Retina (tissue), 1 donor: ENCODE results near the gene DCLK1.
"Not testable (repeated sequence)": the region's sequence is repeated elsewhere in the genome, so short reads cannot be mapped to it uniquely, and the experiment has no call there.

Experiments used
- DNase-seq: peaks from one replicate; pipeline ENCODE4 v3.0.0-alpha.2; 2016

Gene DCLK1

DNA sequence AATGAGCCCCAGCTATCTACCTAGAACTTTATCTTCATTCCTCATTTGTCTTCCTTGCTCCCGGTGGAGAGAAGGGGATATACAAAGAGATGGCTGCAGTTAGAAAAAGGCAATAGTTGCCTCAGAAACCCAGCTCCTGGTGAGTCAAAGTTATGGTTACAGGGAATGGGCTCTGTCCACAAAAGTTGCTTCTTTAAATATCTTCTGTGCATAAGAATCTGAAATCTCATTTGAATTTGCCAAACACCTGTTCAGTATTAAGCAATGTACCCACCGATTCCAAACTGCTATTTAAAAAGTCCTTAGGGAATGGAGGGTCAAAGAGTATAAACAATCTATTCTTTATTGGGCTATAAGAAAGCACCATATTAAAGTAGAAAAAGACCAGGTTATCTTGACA, 48.4 kb downstream of the DCLK1 start:
- no peak for DNase-seq

DNA sequence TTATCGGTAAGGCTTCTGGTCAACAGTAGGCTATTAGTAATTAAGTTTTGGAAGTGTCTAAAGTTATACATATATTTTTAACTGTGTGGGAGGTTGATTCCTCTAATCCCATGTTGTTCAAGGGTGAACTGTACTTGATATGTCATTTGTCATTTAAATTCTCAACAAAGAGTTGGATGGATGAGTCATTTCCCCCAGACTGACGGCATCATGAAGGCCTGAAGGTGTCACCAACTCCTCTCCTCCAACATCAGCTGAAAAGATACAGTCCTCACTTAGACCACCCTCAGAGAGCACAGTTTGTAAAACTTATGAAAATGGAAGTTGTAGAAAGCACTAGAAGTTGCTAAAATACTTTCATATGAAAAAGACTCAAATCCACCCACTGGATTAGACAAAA, 48.8 kb downstream of the DCLK1 start:
- DNase-seq, result no peak

DNA sequence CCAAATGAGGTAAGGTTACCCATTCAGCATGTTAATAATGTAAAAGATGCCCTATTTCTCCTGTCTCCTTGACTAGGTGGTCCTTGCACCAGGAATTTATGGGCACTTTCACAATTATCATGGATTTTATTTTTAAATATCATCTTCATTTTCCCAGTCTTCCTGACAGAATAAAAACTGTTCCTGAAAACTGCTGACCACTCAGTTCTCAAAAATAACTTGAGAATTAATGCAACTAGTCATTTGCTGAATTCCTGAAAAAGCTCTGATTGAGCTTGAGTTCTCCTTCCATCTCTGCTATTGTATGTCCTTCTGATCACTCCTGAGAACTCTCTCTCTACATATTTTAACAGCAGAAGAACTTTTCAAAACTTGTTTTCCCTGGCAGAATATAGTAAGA, 55.0 kb downstream of the DCLK1 start:
- no peak for DNase-seq

DNA sequence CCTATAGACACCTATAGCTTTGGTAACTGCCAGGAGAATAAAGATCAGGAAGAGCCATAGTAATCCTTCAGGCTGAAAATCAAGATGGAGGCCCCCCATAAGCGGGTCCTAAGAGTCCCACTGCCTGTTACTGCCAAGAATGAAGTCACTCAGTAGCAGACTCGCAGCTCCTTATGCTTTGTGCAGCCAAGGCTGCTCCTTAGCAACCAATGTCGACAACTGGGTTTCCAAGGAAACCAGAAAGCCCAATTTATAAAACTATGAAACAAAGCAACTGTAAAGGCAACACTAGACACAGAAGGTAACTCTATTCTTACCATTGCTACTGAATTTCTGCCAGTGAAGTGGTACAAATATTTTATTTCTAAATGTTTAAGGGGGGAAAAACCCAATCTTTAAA, 56.5 kb downstream of the DCLK1 start:
- DNase-seq, result peak; percentile 33

DNA sequence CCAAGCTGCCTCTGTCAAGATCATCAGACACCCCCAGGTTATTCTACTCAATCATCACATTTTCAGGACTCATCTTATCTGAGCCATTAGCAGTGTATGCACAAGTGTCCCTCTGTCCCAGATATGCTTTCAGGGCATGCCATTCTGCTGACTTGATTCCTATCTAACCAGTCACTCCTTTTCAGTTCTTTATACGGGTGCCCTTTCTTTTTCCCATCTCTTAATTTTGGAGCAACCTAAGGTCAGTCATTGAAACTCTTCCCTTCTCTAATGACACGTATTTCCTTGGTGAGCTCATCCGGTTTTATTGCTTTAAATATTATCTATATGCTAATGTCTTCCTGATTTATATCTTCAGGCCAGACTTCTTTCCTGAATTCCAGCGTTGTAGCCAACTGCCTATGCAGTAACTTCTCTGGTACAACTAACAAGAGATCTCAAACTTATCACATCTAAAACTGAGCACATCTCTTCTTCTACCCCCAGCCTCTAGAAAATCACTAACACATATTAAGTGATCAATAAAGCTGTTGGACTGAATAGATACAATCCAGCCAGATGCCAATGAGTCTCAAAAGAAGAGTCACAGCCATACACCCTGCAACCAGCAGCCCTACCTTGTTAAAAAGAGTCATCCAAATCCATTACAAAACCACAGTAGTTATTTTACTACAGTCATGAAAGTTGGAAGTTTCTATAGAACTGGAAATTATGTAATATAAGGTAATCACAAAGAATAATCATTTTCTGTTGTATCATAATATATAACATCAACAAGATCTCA, 58.8 kb downstream of the DCLK1 start:
- DNase-seq, result no peak

DNA sequence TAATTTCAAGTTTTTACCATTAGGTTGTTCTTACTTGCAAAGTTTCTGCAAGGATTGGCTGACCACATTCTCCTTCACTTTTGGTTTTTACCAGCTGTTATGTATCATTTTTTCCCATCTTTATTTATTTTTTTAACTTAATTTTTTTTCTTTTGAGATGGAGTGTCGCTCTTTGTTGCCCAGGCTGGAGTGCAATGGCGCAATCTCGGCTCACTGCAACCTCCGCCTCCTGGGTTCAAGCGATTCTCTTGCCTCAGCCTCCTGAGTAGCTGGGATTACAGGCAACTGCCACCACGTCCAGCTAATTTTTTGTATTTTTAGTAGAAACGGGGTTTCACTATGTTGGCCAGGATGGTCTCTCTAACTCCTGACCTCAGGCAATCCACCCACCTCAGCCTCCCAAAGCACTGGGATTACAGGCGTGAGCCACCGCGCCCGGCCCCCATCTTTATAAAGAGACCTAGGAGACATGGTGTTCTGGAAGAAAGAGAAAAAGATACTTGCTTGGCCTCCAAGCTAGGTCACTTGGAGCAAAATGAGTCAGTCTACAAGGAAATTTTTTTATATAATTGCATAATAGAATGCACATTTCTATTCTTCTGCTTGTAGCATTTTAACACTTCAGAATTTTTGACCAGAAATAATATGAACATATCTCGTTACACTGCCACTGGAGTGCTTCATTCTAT, 60.5 kb downstream of the DCLK1 start:
- DNase-seq, result not testable (repeated sequence)

DNA sequence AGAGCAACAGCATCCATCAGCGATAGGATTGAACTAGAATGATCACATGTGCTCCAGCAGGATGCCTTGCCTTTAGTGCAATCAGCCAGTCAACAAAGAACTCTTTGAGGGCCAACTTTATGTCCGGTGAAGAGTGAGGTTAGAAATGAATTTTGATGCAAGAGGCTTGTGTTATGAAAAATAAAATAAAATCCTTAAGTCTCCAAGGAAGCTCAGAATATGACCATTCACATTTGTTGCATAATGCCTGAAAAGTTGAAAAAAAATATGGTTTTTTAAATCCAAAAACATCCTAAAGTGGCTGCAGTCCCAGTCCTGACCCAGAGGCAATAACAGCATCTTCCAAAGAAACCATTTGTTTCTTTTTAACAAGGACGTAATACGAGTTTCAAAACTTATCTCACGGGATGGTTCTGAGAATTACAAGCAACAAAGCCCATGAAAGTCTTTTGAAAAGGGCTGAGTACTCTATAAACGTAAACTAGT, 61.3 kb downstream of the DCLK1 start:
- DNase-seq, result no peak

DNA sequence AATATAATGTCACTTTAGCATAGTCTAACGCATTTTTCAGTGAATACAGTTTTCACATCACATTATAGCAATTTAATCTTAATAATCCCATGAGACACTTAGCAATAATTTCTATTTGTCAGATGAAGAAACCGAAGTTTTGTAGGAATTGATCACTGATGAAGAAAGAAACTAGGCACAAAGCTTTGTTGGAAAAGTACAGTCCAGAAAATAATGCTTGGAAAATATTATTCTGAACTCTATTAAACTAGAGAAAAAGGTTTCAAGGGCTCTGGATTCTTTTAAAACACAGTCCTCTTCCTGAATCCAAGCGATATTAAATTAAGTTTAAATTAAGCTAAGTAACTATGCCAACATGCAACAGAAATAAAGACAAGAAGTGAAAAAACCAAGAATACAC, 62.2 kb downstream of the DCLK1 start:
- DNase-seq, result no peak

DNA sequence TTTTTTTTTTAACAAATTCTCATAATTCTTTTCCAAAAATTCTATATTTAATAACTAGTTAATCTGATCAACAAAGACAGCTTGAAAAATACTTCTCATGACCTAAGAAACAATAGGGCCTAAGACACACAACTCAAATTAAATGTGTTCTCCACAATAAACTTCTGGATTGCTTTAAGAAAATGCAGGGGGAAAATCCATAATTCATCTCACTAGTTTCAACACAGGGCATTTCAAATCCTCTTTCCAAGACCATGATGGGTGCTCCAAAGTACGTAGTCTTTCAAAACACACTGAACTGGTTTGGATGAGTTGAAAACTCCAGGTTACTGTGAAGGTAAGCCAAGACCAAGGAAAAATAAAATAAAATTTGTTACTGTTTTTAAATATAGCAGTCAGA, 62.6 kb downstream of the DCLK1 start:
- no peak for DNase-seq

DNA sequence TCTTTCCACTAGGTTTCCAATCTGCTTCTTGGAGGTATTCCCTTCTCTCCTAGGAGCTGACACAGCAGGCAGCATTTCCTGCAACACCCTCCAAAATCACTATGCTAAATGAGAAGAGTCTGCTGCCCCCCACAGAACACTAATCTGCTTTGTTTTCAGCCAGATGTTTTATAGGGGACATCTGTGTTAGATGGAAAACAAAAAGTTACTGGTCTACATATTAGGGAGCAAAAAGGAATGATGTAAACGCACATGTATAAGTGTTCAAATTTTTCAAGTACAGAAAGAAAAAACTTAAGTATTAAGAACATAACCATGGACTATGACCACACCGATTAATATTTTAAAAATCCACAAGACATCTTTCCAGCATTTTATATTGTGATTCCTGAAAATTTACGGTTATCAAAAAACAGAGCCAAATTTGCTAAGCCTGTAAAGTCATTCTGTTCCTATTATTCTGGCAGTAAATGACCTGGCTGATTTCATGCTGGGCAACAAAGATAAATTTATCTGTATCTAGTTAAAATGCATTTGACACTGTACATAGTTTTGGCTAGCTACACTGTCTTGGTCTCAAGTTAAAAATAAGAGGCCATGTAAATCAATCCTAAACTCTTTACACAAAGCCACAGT, 63.3 kb downstream of the DCLK1 start:
- no peak for DNase-seq

DNA sequence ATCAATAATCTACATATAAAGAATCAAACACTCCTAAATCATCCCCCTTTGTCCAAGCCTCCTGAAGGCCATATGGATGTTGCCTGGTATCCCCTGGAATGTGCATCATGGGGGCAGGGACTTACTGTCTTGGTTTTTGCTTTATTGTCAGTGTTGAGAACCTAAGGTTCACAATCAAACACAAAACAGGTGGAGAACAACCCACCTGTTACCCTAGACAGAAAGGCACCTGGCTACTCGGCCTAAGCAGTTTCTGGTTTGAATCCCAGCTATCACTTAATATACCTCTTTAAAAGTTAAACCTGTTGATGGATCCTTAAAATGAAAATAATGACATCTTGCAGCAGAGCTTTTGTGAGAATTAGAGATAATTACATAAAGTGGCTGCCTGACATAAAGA, 68.9 kb downstream of the DCLK1 start:
- DNase-seq, result no peak

DNA sequence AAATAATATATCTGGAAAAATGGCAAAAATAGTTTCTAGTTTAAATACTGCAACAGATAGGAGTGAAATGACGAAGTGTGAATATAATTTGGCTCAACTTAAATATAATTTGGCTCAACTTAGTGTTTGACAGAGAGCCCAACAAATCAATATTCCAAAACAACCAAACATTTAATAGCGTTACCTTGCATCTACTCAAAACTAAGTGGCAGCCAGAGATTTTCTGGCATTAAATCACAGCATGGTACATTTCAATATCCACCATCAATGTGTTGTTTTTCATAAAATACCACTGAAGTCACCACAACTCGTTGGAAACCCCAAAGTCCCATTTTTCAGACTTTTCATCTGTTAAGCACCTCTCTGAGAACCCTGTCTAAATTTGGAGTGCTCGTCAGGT, 69.6 kb downstream of the DCLK1 start:
- no peak for DNase-seq

DNA sequence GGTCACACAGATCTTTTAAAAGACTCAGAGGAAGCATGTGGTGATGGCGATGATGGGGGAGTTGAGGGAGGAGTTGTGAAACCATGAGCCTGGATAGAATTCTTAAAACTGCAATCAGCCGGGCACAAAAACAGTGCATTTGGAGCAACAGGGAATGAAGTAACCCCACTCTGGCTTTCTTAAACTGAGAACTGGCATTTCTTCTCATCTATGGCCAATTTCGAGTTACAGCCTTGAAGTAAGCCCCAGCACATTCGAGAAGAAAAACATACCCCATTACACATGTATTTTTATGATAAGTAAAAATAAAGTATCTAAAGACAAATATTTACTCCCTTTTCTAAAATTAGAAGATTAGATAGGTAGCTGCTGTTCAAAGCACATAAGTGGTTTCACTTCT, 70.1 kb downstream of the DCLK1 start:
- DNase-seq, result no peak

DNA sequence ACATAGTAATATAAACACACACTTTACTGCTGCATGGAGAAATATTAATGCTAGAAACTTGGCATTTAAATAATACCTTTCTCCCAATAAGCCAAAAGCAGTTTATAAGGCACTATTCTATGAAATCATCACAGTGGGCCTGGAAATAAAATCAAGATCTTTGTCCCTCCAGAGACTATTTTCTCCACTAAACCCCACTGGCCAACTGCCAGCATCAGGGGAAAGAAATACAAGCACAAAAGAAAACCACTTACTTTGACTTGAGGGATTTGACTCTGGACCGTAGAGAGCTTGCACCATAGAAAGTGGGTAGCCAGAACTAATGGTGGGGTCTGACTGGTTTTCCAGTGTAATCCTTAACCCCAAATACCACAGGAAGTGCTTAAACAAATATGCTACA, 71.9 kb downstream of the DCLK1 start:
- no peak for DNase-seq

DNA sequence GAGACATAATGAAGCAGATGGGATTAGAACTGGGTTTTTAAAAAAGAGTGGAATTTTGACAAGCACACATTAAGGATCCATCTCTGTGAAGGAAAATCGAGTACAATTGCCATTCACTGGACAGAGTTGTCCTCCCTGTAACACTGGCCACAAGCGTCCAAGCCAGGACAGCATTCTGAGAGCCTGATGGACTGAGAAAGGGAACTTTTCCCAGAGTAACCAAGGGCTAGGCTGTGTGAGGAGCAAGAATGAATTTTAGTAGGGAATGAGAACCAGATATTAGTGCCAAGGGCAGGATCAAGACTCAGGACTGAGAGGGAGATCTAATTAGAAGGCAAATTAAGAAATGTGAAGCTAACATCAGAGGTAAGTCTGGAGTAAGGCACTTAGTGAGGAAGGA, 73.1 kb downstream of the DCLK1 start:
- no peak for DNase-seq

DNA sequence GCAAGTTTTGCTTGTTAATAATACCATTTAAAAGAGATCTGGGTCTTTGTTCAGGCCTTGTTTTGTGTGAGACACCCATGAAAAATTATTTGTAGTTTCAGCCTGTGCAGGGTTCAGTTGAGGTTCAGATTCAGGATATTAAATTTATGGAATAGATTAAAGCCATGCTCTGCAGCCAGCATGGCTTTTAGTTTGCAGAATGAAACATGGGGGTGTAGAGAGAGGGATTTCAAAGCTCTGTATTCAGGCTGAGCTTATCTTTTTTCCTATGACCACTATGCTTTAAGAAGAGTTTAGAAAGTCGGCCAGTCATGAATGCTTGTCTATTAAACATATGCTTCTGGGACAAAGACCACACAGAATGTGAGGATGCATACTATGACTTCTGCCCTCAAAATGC, 73.6 kb downstream of the DCLK1 start:
- no peak for DNase-seq

DNA sequence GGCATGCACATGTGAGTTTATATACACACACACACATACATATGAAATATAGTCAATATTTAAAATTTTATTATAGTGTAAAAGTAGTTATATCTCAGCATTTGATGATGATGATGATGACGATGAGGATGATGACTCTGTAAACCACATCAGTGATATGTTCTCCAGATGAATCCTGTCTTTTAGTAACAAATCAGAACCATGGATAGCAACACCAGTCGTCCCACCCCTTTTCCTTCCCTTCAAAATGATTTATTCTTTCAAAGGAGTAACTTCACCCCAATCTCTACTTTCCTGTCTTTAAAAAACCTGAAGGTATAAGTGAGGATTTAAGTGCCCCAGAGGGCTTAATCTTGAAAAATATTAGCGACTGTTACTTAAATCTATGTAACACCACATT, 74.1 kb downstream of the DCLK1 start:
- DNase-seq, result no peak

DNA sequence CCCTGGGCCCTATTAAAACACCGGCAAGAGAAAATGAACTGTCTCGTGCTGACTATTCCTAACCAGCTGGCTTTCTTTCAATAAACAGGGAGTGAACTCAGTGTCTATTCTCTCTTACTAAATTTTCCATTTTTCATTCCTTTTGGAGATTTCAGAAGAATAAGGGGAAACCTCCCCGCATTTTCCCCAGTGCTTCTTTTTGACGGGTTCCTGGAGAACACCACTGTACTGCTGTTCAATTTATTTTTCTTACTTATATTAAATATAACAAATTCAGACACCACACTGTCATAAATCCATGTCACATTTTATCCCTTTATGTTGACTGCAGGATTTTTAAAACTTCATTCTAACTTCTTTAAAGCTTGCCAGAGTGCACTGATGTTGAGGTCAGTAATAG, 75.8 kb downstream of the DCLK1 start:
- no peak for DNase-seq

DNA sequence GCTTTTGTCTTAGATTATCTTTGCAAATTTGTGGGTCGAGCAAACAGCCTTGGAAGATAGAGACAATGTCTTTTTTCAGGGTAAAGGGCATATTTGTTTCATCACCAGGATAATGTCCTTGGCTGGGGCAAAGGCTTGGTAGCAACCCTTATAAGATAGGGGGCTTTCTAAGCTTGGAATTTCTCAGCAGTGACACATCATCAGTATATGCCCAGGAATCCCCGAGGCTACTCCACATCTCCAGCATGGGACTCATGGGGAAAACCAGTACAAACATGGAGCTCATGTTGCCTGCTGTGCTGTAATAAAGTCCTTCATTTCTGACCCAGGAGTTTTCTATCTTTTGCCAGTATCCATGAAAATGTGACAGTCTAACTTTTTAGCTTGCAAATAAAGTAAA, 77.1 kb downstream of the DCLK1 start:
- no peak for DNase-seq

DNA sequence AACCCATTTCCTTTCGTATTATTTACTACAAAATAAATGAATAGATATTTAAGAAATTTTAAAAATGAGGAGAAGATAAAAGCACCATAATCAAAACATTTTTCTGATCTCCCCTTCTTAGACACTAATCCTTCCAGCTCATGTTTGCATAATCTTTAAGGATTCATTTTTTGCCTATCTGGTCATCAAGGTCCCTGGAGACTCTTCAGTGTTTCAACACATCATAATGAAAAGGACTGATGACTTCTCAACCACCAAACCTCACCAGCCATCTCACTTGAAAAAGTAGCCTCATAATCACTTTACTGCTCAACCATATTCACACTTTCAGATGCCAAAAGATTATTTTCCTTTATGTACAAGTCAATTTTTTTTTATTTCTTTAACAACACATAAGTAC, 80.1 kb downstream of the DCLK1 start:
- no peak for DNase-seq

DNA sequence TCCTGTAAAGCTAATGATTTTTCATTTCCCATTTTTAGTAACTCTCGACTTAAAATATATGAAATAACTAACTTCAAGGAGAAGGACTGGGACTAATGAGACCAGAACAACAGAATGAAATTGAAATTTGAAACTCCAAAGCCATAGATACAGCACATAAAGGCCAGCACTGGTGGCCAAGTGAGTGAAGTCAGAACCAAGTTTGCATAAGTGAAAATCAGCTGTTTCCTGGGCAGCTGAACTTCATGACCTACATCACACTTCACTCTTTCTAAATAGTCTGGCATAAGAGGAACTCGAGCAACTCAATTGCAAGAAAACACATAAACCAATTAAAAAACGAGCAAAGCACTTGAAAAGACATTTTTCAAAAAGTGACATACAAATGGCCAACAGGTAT, 84.5 kb downstream of the DCLK1 start:
- DNase-seq, result no peak

DNA sequence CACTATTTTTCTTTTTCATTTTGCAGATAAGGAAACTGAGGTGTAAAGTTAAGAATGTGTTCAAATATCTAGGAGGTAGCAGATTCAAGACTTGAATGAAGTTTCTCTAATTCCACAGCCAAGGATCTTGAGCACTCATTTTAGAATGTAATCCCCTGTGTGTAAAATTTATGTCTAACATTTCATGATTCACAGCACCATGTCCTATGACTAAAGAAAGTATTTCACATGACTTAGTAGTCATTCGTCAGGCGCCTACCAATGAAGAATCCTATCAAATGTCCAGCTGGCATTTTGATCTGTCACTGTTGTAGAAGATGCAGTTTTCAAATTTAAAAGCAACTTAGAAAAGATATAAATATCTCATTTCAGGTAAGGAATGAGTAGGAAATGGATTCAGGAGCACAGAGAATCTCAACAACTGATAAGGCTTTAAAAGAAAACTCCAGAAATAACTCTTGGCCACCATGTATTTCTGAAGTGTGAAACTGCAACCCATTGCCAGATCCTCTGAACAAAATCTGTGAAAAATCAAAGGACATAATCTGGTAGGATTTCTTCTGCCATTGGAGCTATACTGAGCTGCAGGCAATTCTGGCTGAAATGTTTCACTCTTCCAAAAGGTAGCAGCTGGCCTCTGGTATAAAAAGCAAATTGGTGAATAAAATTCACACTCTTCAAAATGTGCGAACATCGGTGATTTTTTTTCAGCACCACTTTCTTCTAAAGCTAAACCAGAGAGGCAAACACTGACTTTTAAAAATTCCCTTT, 92.2 kb downstream of the DCLK1 start:
- DNase-seq, result no peak

DNA sequence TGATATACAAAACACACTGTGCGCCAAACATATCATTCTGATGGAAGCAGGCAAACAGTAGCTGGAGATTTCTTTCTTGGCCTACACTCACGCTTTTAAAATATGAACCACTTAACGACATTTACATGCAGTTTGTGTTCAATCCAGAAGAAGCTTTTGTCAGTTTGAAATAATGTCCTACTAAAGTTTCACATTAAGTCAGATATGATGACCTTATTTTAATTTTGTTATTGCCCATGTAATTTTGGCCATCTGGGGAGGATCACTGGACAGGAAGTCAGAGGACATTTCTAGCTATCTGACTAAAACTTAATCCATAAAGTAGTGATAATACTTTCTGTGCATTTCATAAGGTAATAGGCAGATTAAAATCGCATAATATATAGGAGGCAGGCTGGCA, 98.1 kb downstream of the DCLK1 start:
- DNase-seq, result no peak
